H1 (cell line): ENCODE measurements around the gene ZNF496. TPM values are rescaled to one million over a fixed set of nuclear protein-coding genes. Genes with fewer than 3 reads are reported as not detected.

Source experiments
- ASH2L ChIP-seq: fragments of 200-600, 300-600 bp; sonication (generic); IDR thresholded peaks from one replicate; pipeline ENCODE4 v1.7.1; 2017; ENCODE audit warnings: low read length
- FOSL1 ChIP-seq: IDR thresholded peaks from 2 replicates; pipeline ENCODE4 v1.6.1; 2011; ENCODE audit warnings: mild to moderate bottlenecking, low read depth, low read length, moderate library complexity; ENCODE audit not compliant: insufficient read depth
- SAP30 ChIP-seq: fragments of 300-600 bp; sonication (generic); IDR thresholded peaks from 2 replicates; pipeline ENCODE4 v1.7.1; 2012; ENCODE audit warnings: low read length, moderate library complexity, mild to moderate bottlenecking, inconsistent platforms; ENCODE audit not compliant: insufficient read depth, insufficient replicate concordance
- SRF ChIP-seq: IDR thresholded peaks from 2 replicates; pipeline ENCODE4 v1.6.1; 2011; ENCODE audit warnings: mild to moderate bottlenecking, low read depth, low read length, moderate library complexity
- TAF7 ChIP-seq: optimal IDR thresholded peaks from 2 replicates; pipeline ENCODE3; 2011; ENCODE audit warnings: low read depth, mild to moderate bottlenecking, inconsistent platforms, low read length, moderate library complexity, borderline replicate concordance
- TBP ChIP-seq: IDR thresholded peaks from 2 replicates; pipeline ENCODE4 v1.6.1; 2011; ENCODE audit warnings: low read depth, low read length, improper control_type of control experiment
- polyA plus RNA-seq, 7 experiments: library from polyadenylated mRNA; depleted of rRNA in 3 of 7; stranded (reverse) in 5 of 7; unstranded in 2 of 7; fragments of >200 nt in 5 of 7; fragments of 200-250 nt in 2 of 7; gene quantifications; 1 replicate in 5 of 7; 2 replicates in 1 of 7; 4 replicates in 1 of 7; pipeline versions ENCODE4 v1.2.1 to v1.2.3, GENCODE V29; 2011 to 2013; ENCODE audit warnings: missing spikeins in 2 of 7, mixed read lengths in 2 of 7
- total RNA-seq: library from RNA; stranded (reverse); fragmentation: NEBNext Ultra II Directional; extraction: Animal tissue kit (Norgen Biotek cat#: 25700); gene quantifications from 2 replicates; pipeline ENCODE4 v1.2.1, GENCODE V29; 2021
- TF ChIP-seq, protein P1 (sequence below): fragments of 300-600 bp; sonication (generic); IDR thresholded peaks from 2 replicates; pipeline ENCODE4 v1.7.1; 2012; ENCODE audit warnings: low read length, moderate library complexity, mild to moderate bottlenecking, inconsistent platforms; ENCODE audit not compliant: insufficient replicate concordance

ZNF496 gene
- total and polyA plus RNA-seq, 2 of the 8 experiments (the other 6 are each of a cell fraction or from before 2014, with no cell fraction given) = 27.9 to 71.4 TPM

DNA sequence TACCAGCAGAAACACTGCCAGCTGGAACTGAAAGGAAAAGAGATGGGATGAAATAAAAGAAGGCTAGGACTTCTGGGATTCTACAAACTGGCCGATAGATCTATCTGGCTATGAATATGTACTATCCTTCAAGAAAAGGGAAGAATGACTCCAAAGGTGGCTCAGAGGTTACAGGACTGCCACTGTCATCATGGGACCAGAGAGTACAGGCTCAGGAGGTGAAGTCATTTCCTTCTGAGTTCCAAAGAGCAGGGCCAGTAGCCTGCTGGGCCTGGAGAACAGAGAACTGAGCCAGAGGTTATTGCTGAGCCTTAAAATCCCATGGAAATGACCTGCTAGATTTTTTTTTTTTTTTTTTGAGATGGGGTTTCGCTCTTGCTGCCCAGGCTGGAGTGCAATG is 27.6 kb downstream of the ZNF496 start (continued):
- TF ChIP-seq, protein P1, sequence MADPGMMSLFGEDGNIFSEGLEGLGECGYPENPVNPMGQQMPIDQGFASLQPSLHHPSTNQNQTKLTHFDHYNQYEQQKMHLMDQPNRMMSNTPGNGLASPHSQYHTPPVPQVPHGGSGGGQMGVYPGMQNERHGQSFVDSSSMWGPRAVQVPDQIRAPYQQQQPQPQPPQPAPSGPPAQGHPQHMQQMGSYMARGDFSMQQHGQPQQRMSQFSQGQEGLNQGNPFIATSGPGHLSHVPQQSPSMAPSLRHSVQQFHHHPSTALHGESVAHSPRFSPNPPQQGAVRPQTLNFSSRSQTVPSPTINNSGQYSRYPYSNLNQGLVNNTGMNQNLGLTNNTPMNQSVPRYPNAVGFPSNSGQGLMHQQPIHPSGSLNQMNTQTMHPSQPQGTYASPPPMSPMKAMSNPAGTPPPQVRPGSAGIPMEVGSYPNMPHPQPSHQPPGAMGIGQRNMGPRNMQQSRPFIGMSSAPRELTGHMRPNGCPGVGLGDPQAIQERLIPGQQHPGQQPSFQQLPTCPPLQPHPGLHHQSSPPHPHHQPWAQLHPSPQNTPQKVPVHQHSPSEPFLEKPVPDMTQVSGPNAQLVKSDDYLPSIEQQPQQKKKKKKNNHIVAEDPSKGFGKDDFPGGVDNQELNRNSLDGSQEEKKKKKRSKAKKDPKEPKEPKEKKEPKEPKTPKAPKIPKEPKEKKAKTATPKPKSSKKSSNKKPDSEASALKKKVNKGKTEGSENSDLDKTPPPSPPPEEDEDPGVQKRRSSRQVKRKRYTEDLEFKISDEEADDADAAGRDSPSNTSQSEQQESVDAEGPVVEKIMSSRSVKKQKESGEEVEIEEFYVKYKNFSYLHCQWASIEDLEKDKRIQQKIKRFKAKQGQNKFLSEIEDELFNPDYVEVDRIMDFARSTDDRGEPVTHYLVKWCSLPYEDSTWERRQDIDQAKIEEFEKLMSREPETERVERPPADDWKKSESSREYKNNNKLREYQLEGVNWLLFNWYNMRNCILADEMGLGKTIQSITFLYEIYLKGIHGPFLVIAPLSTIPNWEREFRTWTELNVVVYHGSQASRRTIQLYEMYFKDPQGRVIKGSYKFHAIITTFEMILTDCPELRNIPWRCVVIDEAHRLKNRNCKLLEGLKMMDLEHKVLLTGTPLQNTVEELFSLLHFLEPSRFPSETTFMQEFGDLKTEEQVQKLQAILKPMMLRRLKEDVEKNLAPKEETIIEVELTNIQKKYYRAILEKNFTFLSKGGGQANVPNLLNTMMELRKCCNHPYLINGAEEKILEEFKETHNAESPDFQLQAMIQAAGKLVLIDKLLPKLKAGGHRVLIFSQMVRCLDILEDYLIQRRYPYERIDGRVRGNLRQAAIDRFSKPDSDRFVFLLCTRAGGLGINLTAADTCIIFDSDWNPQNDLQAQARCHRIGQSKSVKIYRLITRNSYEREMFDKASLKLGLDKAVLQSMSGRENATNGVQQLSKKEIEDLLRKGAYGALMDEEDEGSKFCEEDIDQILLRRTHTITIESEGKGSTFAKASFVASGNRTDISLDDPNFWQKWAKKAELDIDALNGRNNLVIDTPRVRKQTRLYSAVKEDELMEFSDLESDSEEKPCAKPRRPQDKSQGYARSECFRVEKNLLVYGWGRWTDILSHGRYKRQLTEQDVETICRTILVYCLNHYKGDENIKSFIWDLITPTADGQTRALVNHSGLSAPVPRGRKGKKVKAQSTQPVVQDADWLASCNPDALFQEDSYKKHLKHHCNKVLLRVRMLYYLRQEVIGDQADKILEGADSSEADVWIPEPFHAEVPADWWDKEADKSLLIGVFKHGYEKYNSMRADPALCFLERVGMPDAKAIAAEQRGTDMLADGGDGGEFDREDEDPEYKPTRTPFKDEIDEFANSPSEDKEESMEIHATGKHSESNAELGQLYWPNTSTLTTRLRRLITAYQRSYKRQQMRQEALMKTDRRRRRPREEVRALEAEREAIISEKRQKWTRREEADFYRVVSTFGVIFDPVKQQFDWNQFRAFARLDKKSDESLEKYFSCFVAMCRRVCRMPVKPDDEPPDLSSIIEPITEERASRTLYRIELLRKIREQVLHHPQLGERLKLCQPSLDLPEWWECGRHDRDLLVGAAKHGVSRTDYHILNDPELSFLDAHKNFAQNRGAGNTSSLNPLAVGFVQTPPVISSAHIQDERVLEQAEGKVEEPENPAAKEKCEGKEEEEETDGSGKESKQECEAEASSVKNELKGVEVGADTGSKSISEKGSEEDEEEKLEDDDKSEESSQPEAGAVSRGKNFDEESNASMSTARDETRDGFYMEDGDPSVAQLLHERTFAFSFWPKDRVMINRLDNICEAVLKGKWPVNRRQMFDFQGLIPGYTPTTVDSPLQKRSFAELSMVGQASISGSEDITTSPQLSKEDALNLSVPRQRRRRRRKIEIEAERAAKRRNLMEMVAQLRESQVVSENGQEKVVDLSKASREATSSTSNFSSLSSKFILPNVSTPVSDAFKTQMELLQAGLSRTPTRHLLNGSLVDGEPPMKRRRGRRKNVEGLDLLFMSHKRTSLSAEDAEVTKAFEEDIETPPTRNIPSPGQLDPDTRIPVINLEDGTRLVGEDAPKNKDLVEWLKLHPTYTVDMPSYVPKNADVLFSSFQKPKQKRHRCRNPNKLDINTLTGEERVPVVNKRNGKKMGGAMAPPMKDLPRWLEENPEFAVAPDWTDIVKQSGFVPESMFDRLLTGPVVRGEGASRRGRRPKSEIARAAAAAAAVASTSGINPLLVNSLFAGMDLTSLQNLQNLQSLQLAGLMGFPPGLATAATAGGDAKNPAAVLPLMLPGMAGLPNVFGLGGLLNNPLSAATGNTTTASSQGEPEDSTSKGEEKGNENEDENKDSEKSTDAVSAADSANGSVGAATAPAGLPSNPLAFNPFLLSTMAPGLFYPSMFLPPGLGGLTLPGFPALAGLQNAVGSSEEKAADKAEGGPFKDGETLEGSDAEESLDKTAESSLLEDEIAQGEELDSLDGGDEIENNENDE = no peak
- TF ChIP-seq TAF7 (no peak), SRF (no peak), TBP (no peak), SAP30 (no peak), FOSL1 (no peak), ASH2L (no peak)
- TF ChIP-seq, all 59 proteins: peak for 0
